ENCODE data around the gene NAV2.

Gene NAV2

GRCh38 chr11:19967787-19968186 is 255.2 kb downstream of the NAV2 start:
- H3K4me3 ChIP-seq (ENCODE audit: low read depth, low read length): no peak overlapping the region
- no peak for TF ChIP-seq CTCF (IDR thresholded peaks at IDR 0.05; ENCODE audit: control insufficient read depth, extremely low read depth, insufficient read depth)
- DNase-seq (ENCODE audit: low read depth): no peak

GRCh38 chr11:19968860-19969259 is 256.2 kb downstream of the NAV2 start:
- no peak for DNase-seq (ENCODE audit: low read depth)
- TF ChIP-seq CTCF (IDR thresholded peaks at IDR 0.05; ENCODE audit: control insufficient read depth, extremely low read depth, insufficient read depth): no peak
- H3K4me3 ChIP-seq (ENCODE audit: low read depth, low read length): no peak overlapping the region

GRCh38 chr11:19970944-19971343 is 258.3 kb downstream of the NAV2 start:
- TF ChIP-seq CTCF (IDR thresholded peaks at IDR 0.05; ENCODE audit: control insufficient read depth, extremely low read depth, insufficient read depth): no peak
- H3K4me3 ChIP-seq (ENCODE audit: low read depth, low read length): no peak overlapping the region
- no peak for DNase-seq (ENCODE audit: low read depth)

- TF ChIP-seq CTCF (IDR thresholded peaks at IDR 0.05; ENCODE audit: control insufficient read depth, extremely low read depth, insufficient read depth): no peak
- no peak overlapping the region for H3K4me3 ChIP-seq (ENCODE audit: low read depth, low read length)
- no peak for DNase-seq (ENCODE audit: low read depth)
These were observed 259.5 kb downstream of the NAV2 start for GRCh38 chr11:19972091-19972490.

- TF ChIP-seq CTCF (IDR thresholded peaks at IDR 0.05; ENCODE audit: control insufficient read depth, extremely low read depth, insufficient read depth): no peak
- H3K4me3 ChIP-seq (ENCODE audit: low read depth, low read length): no peak overlapping the region
- no peak for DNase-seq (ENCODE audit: low read depth)
These were observed 260.0 kb downstream of the NAV2 start for GRCh38 chr11:19972651-19973050.

- DNase-seq (ENCODE audit: low read depth): no peak
- no peak overlapping the region for H3K4me3 ChIP-seq (ENCODE audit: low read depth, low read length)
- TF ChIP-seq CTCF (IDR thresholded peaks at IDR 0.05; ENCODE audit: control insufficient read depth, extremely low read depth, insufficient read depth): no peak
These were observed 260.5 kb downstream of the NAV2 start for GRCh38 chr11:19973136-19973635.

- DNase-seq (ENCODE audit: low read depth): no peak
- TF ChIP-seq CTCF (IDR thresholded peaks at IDR 0.05; ENCODE audit: control insufficient read depth, extremely low read depth, insufficient read depth): no peak
- no peak overlapping the region for H3K4me3 ChIP-seq (ENCODE audit: low read depth, low read length)
These were observed 262.2 kb downstream of the NAV2 start for GRCh38 chr11:19974886-19975285.
